Stimulated activated CD8-positive, alpha-beta memory T cell treated with anti-CD3 and anti-CD28 coated beads, Interleukin-12 subunit alpha, Interleukin-12 subunit beta, amount 100 ng/mL, for 24 hours (primary cell): ENCODE results near the gene PRM1.
A peak's percentile ranks its signal among the peaks of the same experiment; 100 is the strongest.

ENCODE experiments used
- DNase-seq: peaks from one replicate; pipeline ENCODE4 v3.0.0-alpha.2; 2020; ENCODE audit errors: extremely low read depth

PRM1 gene

GRCh38 chr16:11236461-11237254, 44.5 kb downstream of the PRM1 start:
- DNase-seq, result no peak

- DNase-seq, result no peak
Measured at GRCh38 chr16:11235703-11235991, 45.5 kb downstream of the PRM1 start.

GRCh38 chr16:11234884-11235702, 46.0 kb downstream of the PRM1 start:
- no peak for DNase-seq

GRCh38 chr16:11233727-11234376, 47.3 kb downstream of the PRM1 start:
- peak; percentile 69 for DNase-seq

- peak; percentile 82 for DNase-seq
Measured at GRCh38 chr16:11232852-11233726, 48.0 kb downstream of the PRM1 start.

GRCh38 chr16:11232302-11232851, 48.8 kb downstream of the PRM1 start:
- DNase-seq, result no peak

- no peak for DNase-seq
Measured at GRCh38 chr16:11231367-11231970, 49.7 kb downstream of the PRM1 start.
